ENCODE results near the gene SFPQ. TPM values are rescaled to one million over a fixed set of nuclear protein-coding genes. Genes with fewer than 3 reads are reported as not detected.

SFPQ gene
- total and polyA plus RNA-seq, 2 of the 8 experiments (the other 6 are each of a cell fraction or from before 2014, with no cell fraction given), result 118 to 469 TPM

DNA sequence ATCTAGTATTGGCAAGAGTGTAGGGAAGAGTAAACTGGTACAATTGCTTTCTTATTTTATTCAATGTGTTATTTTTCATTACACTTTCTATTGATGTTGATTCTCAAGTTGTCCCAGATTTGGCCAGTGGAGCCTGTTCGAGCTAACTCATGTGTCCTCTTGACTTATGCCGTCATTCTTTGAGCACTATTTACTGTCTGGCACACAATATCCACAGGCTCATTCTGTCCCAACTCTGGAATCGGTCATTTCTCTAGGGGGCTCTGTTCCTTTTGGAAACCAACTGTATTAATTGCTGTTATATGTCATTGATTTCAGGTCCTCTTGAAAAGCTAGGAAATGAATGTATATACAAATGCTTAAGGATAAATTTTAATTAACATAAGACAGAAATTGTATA is 22.4 kb upstream of the SFPQ start:
- no peak overlapping the region for H4K5ac ChIP-seq (ENCODE audit: insufficient read length, low read depth, low read length)
- H3K79me1 ChIP-seq (ENCODE audit: low read depth, low read length), result no peaks in the 10 kb centered on the region
- no peak overlapping the region for H3K18ac ChIP-seq (ENCODE audit: extremely low read depth, low read length)
- H2BK20ac ChIP-seq (ENCODE audit: low read length), result no peak overlapping the region
- no peak overlapping the region for H4K8ac ChIP-seq (ENCODE audit: extremely low read depth, insufficient read depth, low read length)
- no peak overlapping the region for H3K4me2 ChIP-seq (ENCODE audit: insufficient read depth in 1 of 2, low read depth in 2 of 2, low read length in 2 of 2)
- FAIRE-seq, result no peak
- POLR2A ChIA-PET (ENCODE audit: partially characterized antibody), result interaction anchor here (1.4 kb wide), 1 partner anchor 25 kb away, joined by 5 read pairs; no protein-coding TSS in a partner anchor
- 84% methylated on average over 3 of the region's 3 CpGs; no CpG with 5 or more reads in 1 of the 2 experiments for WGBS, 2 experiments (ENCODE audit: extremely low coverage in 1 of 2, insufficient coverage in 1 of 2, insufficient read length in 1 of 2, insufficient replicate concordance in 2 of 2, low coverage in 1 of 2, low lambda C conversion rate in 2 of 2, missing lambda C conversion rate in 1 of 2)
- H3K56ac ChIP-seq (replicated peaks; ENCODE audit: insufficient read length, low read depth, low read length), result no peak overlapping the region
- no peak for DNase-seq (ENCODE audit: low read depth in 1 of 2, low spot score in 2 of 2)
- peaks cover 2 to 5% (median 4%) of the 10 kb centered on the region in 4 experiments; a peak in 5 of 7 replicates for H3K4me1 ChIP-seq (replicated peaks in 1 of 4; ENCODE audit: control insufficient read depth in 3 of 4, insufficient read depth in 4 of 4, low read length in 3 of 4)
- no peak overlapping the region for H2BK120ac ChIP-seq (replicated peaks; ENCODE audit: low read depth, low read length)
- no peaks in the 10 kb centered on the region for H3K27me3 ChIP-seq (replicated peaks in 1 of 4; ENCODE audit: control insufficient read depth in 3 of 4, extremely low read depth in 1 of 4, insufficient read depth in 3 of 4, low read length in 3 of 4)
- no peak overlapping the region for H2BK12ac ChIP-seq (ENCODE audit: low read depth, low read length)
- no peak overlapping the region for H3K4me3 ChIP-seq (ENCODE audit: extremely low read depth in 1 of 4, insufficient read depth in 2 of 4, low read depth in 3 of 4, low read length in 4 of 4)
- H3K9me3 ChIP-seq (ENCODE audit: insufficient read depth in 2 of 2, low read depth in 1 of 2, low read length in 1 of 2), result no peaks in the 10 kb centered on the region; a peak in 1 of 4 replicates
- no peak overlapping the region for H2AK5ac ChIP-seq (ENCODE audit: low read depth, low read length)
- H3K23ac ChIP-seq (ENCODE audit: insufficient read length), result no peak overlapping the region
- no peak overlapping the region for H4K91ac ChIP-seq (replicated peaks; ENCODE audit: insufficient read length, low read length)
- H3K23me2 ChIP-seq (ENCODE audit: low read depth, low read length), result no peaks in the 10 kb centered on the region
- H3K79me2 ChIP-seq (ENCODE audit: control insufficient read depth in 1 of 2, insufficient read depth in 2 of 2, low read length in 2 of 2), result no peaks in the 10 kb centered on the region
- H2BK15ac ChIP-seq (ENCODE audit: low read length), result no peak overlapping the region
- H3K9ac ChIP-seq (replicated peaks in 1 of 4; ENCODE audit: extremely low read depth in 1 of 4, low read depth in 3 of 4, low read length in 3 of 4), result no peak overlapping the region
- TF ChIP-seq RBBP5 (IDR thresholded peaks at IDR 0.05; ENCODE audit: borderline replicate concordance, low read depth, low read length) (no peak), RFX5 (IDR thresholded peaks at IDR 0.05; ENCODE audit: borderline replicate concordance, low read depth, low read length) (no peak), SIX5 (IDR thresholded peaks at IDR 0.05; ENCODE audit: low read depth, low read length) (no peak), SRF (IDR thresholded peaks at IDR 0.05; ENCODE audit: low read depth, low read length) (no peak)
- H3K27ac ChIP-seq (ENCODE audit: low read depth, low read length), result no peak overlapping the region
- no peaks in the 10 kb centered on the region for H4K20me1 ChIP-seq (replicated peaks in 1 of 2; ENCODE audit: control insufficient read depth in 1 of 2, insufficient read depth in 2 of 2, low read length in 2 of 2)
- H3K36me3 ChIP-seq (ENCODE audit: control insufficient read depth in 2 of 4, insufficient read depth in 4 of 4, low read length in 3 of 4), result no peaks in the 10 kb centered on the region
- no peak overlapping the region for H2BK5ac ChIP-seq (ENCODE audit: low read depth, low read length)
- H3K14ac ChIP-seq (ENCODE audit: insufficient read length), result no peak overlapping the region
- no peak overlapping the region for H2AFZ ChIP-seq (ENCODE audit: low read length)
- H3K4ac ChIP-seq (replicated peaks; ENCODE audit: insufficient read length, low read depth, low read length), result no peak overlapping the region
- CTCF ChIA-PET (ENCODE audit: partially characterized antibody), result interaction anchor here (1.1 to 2.1 kb wide), 2 partner anchors 10 to 13 kb away, joined by 4 to 8 read pairs; no protein-coding TSS in a partner anchor
